ENCODE data around the gene C10orf67. TPM values are rescaled to one million over a fixed set of nuclear protein-coding genes. Genes with fewer than 3 reads are reported as not detected.

The C10orf67 gene
- total and polyA plus RNA-seq, 9 of the 15 experiments (the other 6 are each of a cell fraction or from before 2014, with no cell fraction given) = not detected

- TF ChIP-seq REST (IDR thresholded peaks at IDR 0.05; ENCODE audit: borderline replicate concordance) (peak; percentile 60; the same call in 1 of the 2 replicates), REST (CRISPR knock-in tag; IDR thresholded peaks at IDR 0.05; ENCODE audit: low read depth) (no peak), POLR2AphosphoS2 (IDR thresholded peaks at IDR 0.05; ENCODE audit: low read length) (no peak), FOSL1 (tag; conservative IDR thresholded peaks at IDR 0.05) (peak; percentile 11), ZNF408 (CRISPR knock-in tag; IDR thresholded peaks at IDR 0.05; ENCODE audit: low read depth) (no peak), TCF7L2 (IDR thresholded peaks at IDR 0.05; ENCODE audit: low read depth, low read length) (no peak), SMC3 (conservative IDR thresholded peaks at IDR 0.05; ENCODE audit: insufficient read depth, low read depth, low read length) (peak; percentile 53; the same call in 1 of the 2 replicates), ZNF644 (tag; IDR thresholded peaks at IDR 0.05; ENCODE audit: low read depth) (no peak), ASH1L (IDR thresholded peaks at IDR 0.05; ENCODE audit: borderline replicate concordance, low read depth, partially characterized antibody) (no peak), RAD21 (CRISPR knock-in tag; conservative IDR thresholded peaks at IDR 0.05 in 1 of 2, IDR thresholded peaks at IDR 0.05 in 1 of 2) (peak; percentile 72 to 82), DEAF1 (CRISPR knock-in tag; IDR thresholded peaks at IDR 0.05) (peak; percentile 72), KLF16 (IDR thresholded peaks at IDR 0.05) (peak; percentile 32; the same call in 1 of the 2 replicates), EHMT2 (IDR thresholded peaks at IDR 0.05) (no peak), ZNF24 (IDR thresholded peaks at IDR 0.05) (0 out of 2 replicates have a peak, but pooled peaks have one; percentile 16)
- TF ChIP-seq, protein P1, sequence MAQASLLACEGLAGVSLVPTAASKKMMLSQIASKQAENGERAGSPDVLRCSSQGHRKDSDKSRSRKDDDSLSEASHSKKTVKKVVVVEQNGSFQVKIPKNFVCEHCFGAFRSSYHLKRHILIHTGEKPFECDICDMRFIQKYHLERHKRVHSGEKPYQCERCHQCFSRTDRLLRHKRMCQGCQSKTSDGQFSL (CRISPR knock-in tag; IDR thresholded peaks at IDR 0.05) = peak; percentile 96
- TF ChIP-seq, protein P1 (tag; IDR thresholded peaks at IDR 0.05) = peak in 1 of 2 experiments; percentile 93; a peak in 2 of 4 replicates
Measured at GRCh38 chr10:23158370-23158769, 186.2 kb downstream of the C10orf67 start (continued).

Data from K562 (cell line).